Stimulated activated naive CD8-positive, alpha-beta T cell treated with anti-CD3 and anti-CD28 coated beads, Interleukin-15, amount 100 ng/mL, for 72 hours (primary cell): ENCODE results near the gene ADAMTS19.

Experiments used
- ATAC-seq: fragments of 150-1000 bp; cut with Tn5 transposase; 2 replicates; pipeline ENCODE4 v1.10.0; 2021; ENCODE audit warnings: mild to moderate bottlenecking, moderate library complexity
- DNase-seq, 2 donors: peaks; one replicate each; pipeline ENCODE4 v3.0.0; 2021 to 2022
- H3K27ac Mint-ChIP-seq, 2 donors: one replicate each; pipeline ENCODE4 v1.8.0; 2022; ENCODE audit warnings: mild to moderate bottlenecking in 2 of 2, mixed read lengths in 2 of 2, moderate library complexity in 2 of 2
- H3K27me3 Mint-ChIP-seq: one replicate; pipeline ENCODE4 v1.8.0; 2022; ENCODE audit warnings: mixed read lengths
- H3K4me1 Mint-ChIP-seq: one replicate; pipeline ENCODE4 v1.8.0; 2022; ENCODE audit warnings: mild to moderate bottlenecking, mixed read lengths
- H3K4me3 Mint-ChIP-seq, 2 donors: one replicate each; pipeline ENCODE4 v1.8.0; 2022; ENCODE audit warnings: mild to moderate bottlenecking in 2 of 2, mixed read lengths in 2 of 2, moderate library complexity in 1 of 2
- H3K9me3 Mint-ChIP-seq, 2 donors: one replicate each; pipeline ENCODE4 v1.8.0; 2022; ENCODE audit warnings: mixed read lengths in 2 of 2

The ADAMTS19 gene

DNA sequence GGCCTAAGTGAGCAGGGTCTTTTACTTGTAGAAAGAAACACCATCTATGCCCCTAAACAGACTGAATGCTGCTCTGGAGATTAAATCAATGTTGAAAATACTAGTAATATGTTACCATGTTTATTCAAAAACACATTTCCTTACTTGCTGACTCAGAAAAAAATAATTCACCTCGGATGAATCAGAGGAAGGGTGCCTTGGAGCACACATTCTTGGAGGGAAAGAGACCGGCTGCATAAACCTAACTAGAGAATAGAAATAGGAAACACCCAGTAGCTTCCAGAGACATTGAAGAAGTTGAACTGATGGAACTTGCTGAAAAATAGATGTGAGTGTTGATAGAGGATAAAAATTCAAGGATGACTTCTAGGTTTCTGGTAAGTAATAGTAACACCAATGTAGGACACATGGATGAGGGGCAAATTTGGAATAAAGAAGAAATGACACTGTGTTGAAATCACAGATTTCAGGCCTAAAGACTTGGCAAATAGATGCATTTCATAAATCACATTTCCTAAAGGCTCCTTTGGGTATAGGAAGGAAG is 210.9 kb downstream of the ADAMTS19 start:
- H3K4me1 Mint-ChIP-seq = no peaks in the 10 kb centered on the region
- ATAC-seq (no peak), DNase-seq (no peak)
- H3K27ac Mint-ChIP-seq = no peak overlapping the region
- no peaks in the 10 kb centered on the region for H3K27me3 Mint-ChIP-seq
- H3K4me3 Mint-ChIP-seq = no peak overlapping the region
- H3K9me3 Mint-ChIP-seq = peaks cover 5 to 15% of the 10 kb centered on the region in 2 donors

GRCh38 chr5:129672006-129672405 is 211.9 kb downstream of the ADAMTS19 start:
- Mint-ChIP-seq H3K27ac (no peak overlapping the region), H3K4me3 (no peak overlapping the region), H3K9me3 (peaks cover 5 to 15% of the 10 kb centered on the region in 2 donors), H3K27me3 (no peaks in the 10 kb centered on the region), H3K4me1 (no peaks in the 10 kb centered on the region)
- DNase-seq (no peak), ATAC-seq (no peak)

GRCh38 chr5:129679671-129680070 is 219.6 kb downstream of the ADAMTS19 start:
- no peak for DNase-seq
- H3K4me3 Mint-ChIP-seq = no peak overlapping the region
- no peak for ATAC-seq
- no peak overlapping the region for H3K27ac Mint-ChIP-seq
- no peaks in the 10 kb centered on the region for H3K27me3 Mint-ChIP-seq
- no peaks in the 10 kb centered on the region for H3K9me3 Mint-ChIP-seq
- H3K4me1 Mint-ChIP-seq = no peaks in the 10 kb centered on the region

- ATAC-seq (no peak), DNase-seq (no peak)
- no peaks in the 10 kb centered on the region for H3K4me1 Mint-ChIP-seq
- H3K4me3 Mint-ChIP-seq = no peak overlapping the region
- H3K27ac Mint-ChIP-seq = no peak overlapping the region
- no peaks in the 10 kb centered on the region for H3K27me3 Mint-ChIP-seq
- H3K9me3 Mint-ChIP-seq = no peaks in the 10 kb centered on the region
Measured at GRCh38 chr5:129687941-129688340, 227.8 kb downstream of the ADAMTS19 start.

- no peak overlapping the region for H3K4me3 Mint-ChIP-seq
- H3K27ac Mint-ChIP-seq = no peak overlapping the region
- DNase-seq (no peak), ATAC-seq (no peak)
- H3K4me1 Mint-ChIP-seq = no peaks in the 10 kb centered on the region
- H3K27me3 Mint-ChIP-seq = no peaks in the 10 kb centered on the region
- H3K9me3 Mint-ChIP-seq = no peaks in the 10 kb centered on the region
Measured at GRCh38 chr5:129689045-129689444, 228.9 kb downstream of the ADAMTS19 start.

GRCh38 chr5:129691220-129691619 is 231.1 kb downstream of the ADAMTS19 start:
- no peaks in the 10 kb centered on the region for H3K4me1 Mint-ChIP-seq
- no peaks in the 10 kb centered on the region for H3K9me3 Mint-ChIP-seq
- no peak overlapping the region for H3K4me3 Mint-ChIP-seq
- DNase-seq (no peak), ATAC-seq (no peak)
- no peaks in the 10 kb centered on the region for H3K27me3 Mint-ChIP-seq
- H3K27ac Mint-ChIP-seq = no peak overlapping the region

DNA sequence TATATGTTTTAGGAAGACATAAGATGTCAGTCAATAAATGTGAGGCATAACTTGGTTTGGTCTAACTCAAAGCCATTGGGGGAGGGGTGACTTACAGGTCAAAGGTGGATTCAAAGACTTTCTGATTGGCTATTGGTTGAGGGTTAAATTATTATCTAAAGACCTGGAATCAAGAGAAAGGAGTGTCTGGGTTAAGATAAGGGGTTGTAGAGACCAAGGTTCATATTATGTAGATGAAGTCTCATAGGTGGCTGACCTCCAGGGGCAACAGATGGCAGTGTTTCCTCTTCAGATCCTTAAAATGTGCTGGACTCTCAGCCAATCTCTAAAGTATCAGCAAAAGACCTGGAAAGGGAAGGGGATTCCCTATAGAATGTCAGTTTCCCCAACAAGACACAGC is 236.5 kb downstream of the ADAMTS19 start:
- no peaks in the 10 kb centered on the region for H3K4me1 Mint-ChIP-seq
- H3K27ac Mint-ChIP-seq = no peak overlapping the region
- H3K9me3 Mint-ChIP-seq = no peaks in the 10 kb centered on the region
- DNase-seq (no peak), ATAC-seq (no peak)
- H3K27me3 Mint-ChIP-seq = no peaks in the 10 kb centered on the region
- no peak overlapping the region for H3K4me3 Mint-ChIP-seq

DNA sequence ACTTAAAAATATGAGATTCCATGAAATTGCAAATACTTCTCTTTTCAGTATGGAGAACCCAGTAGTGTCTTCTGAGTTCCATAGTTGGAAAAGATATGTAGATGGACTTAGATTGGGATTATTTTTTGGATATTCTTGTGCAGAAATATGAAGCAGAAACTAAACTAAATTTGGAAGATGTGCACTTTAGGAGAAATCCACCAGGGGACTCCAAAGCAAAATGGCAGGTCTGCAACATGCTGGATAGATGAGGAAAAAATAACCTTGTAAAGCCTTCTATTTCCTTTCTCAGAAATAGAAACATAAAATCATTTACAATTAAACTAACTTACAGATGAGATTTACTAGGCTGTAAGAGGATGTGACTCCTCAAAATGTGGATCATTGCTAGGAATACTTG is 238.6 kb downstream of the ADAMTS19 start:
- H3K4me3 Mint-ChIP-seq = no peak overlapping the region
- no peak overlapping the region for H3K27ac Mint-ChIP-seq
- DNase-seq (no peak), ATAC-seq (no peak)
- no peaks in the 10 kb centered on the region for H3K4me1 Mint-ChIP-seq
- H3K27me3 Mint-ChIP-seq = no peaks in the 10 kb centered on the region
- no peaks in the 10 kb centered on the region for H3K9me3 Mint-ChIP-seq

DNA sequence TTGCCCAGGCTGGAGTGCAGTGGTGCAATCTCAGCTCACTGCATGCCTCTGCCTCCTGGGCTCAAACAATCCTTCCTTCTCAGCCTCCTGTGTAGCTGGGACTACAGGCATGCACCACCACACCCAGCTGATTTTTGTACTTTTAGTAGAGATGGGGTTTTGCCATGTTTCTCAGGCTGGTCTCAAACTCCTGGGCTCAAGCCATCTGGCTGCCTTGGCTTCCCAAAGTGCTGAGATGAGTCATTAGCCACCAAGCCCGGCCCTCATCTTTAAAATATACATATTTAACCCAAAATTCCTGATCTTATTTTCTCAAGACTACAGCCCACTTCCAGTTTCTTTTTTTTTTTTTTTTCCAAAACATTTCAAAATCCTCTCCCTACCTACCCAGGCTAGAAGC is 256.1 kb downstream of the ADAMTS19 start:
- no peak for DNase-seq
- no peaks in the 10 kb centered on the region for H3K4me1 Mint-ChIP-seq
- no peak overlapping the region for H3K27ac Mint-ChIP-seq
- ATAC-seq = no peak
- H3K4me3 Mint-ChIP-seq = no peak overlapping the region
- no peaks in the 10 kb centered on the region for H3K27me3 Mint-ChIP-seq
- no peaks in the 10 kb centered on the region for H3K9me3 Mint-ChIP-seq

- H3K27ac Mint-ChIP-seq = no peak overlapping the region
- no peak for ATAC-seq
- no peak overlapping the region for H3K4me3 Mint-ChIP-seq
- H3K27me3 Mint-ChIP-seq = no peaks in the 10 kb centered on the region
- no peak for DNase-seq
- no peaks in the 10 kb centered on the region for H3K9me3 Mint-ChIP-seq
- H3K4me1 Mint-ChIP-seq = no peaks in the 10 kb centered on the region
Measured at GRCh38 chr5:129716651-129717050, 256.6 kb downstream of the ADAMTS19 start.

- Mint-ChIP-seq H3K9me3 (no peaks in the 10 kb centered on the region), H3K27ac (no peak overlapping the region), H3K4me1 (no peaks in the 10 kb centered on the region), H3K27me3 (no peaks in the 10 kb centered on the region), H3K4me3 (no peak overlapping the region)
- DNase-seq (no peak), ATAC-seq (no peak)
Measured at GRCh38 chr5:129717751-129718310, 257.7 kb downstream of the ADAMTS19 start.

DNA sequence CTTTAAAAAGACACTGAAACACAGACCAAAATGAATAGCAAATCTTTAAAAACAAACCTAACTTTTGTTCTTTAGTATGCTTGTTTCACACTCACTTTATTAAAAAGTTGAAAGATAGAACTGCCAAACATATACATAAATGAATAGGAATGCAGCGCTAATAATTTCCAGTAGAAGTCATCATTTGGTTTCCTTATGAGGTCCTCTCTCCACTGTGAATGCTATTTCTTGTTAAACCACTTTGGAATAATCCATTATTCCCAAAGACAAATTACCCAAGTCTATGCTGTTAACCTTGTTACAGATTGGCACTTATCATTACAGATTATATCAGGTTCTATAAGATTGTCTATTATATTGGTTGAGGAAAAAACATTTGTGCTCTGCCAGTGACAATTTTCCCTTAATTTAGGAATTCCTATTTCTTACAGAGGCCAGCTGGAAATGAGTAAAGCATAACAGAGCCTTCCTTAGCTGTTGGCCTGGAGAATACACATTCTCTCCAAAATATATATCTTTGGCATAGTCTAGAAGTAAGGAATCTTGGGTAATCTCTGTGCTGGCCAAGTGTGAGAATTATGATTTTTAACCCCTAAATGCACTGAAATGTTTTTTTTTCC is 258.5 kb downstream of the ADAMTS19 start:
- H3K27ac Mint-ChIP-seq = no peak overlapping the region
- H3K4me1 Mint-ChIP-seq = no peaks in the 10 kb centered on the region
- H3K4me3 Mint-ChIP-seq = no peak overlapping the region
- no peak for ATAC-seq
- DNase-seq = no peak
- H3K9me3 Mint-ChIP-seq = no peaks in the 10 kb centered on the region
- no peaks in the 10 kb centered on the region for H3K27me3 Mint-ChIP-seq

- no peaks in the 10 kb centered on the region for H3K4me1 Mint-ChIP-seq
- no peaks in the 10 kb centered on the region for H3K27me3 Mint-ChIP-seq
- no peak overlapping the region for H3K27ac Mint-ChIP-seq
- ATAC-seq = no peak
- no peak for DNase-seq
- H3K9me3 Mint-ChIP-seq = no peaks in the 10 kb centered on the region
- H3K4me3 Mint-ChIP-seq = no peak overlapping the region
Measured at GRCh38 chr5:129724222-129724621, 264.1 kb downstream of the ADAMTS19 start.

DNA sequence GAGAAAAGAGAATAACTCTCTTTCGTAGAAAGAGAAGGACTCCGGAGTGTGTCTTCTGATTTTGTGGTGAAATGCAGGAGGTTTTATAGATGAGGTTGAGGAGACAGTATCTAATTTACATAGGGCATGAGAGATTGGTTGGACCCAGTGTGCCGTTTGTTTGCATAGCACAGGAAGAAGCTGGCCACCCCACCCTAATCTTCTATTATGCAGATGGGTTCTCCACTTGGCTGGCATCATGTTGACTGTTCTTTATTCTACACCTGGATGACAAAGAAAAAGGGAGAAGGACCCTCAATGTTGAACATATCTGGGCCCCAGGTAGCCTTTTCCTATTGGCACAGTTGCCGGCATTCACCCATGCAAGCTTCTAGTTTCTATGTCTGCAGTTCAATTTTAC is 264.5 kb downstream of the ADAMTS19 start:
- Mint-ChIP-seq H3K4me3 (no peak overlapping the region), H3K27me3 (no peaks in the 10 kb centered on the region), H3K27ac (no peak overlapping the region), H3K4me1 (no peaks in the 10 kb centered on the region), H3K9me3 (no peaks in the 10 kb centered on the region)
- DNase-seq (no peak), ATAC-seq (no peak)

- Mint-ChIP-seq H3K27me3 (no peaks in the 10 kb centered on the region), H3K4me3 (no peak overlapping the region), H3K4me1 (no peaks in the 10 kb centered on the region), H3K27ac (no peak overlapping the region), H3K9me3 (no peaks in the 10 kb centered on the region)
- ATAC-seq = no peak
- DNase-seq = no peak
Measured at GRCh38 chr5:129739773-129740172, 279.7 kb downstream of the ADAMTS19 start.

GRCh38 chr5:129743541-129744187 is 283.6 kb downstream of the ADAMTS19 start:
- Mint-ChIP-seq H3K27ac (no peak overlapping the region), H3K9me3 (no peaks in the 10 kb centered on the region), H3K27me3 (no peaks in the 10 kb centered on the region), H3K4me1 (no peaks in the 10 kb centered on the region), H3K4me3 (no peak overlapping the region)
- no peak for ATAC-seq
- no peak for DNase-seq
